Loucy (cell line): Measurements from ENCODE around the gene NLRP4.

Experiments
- H2AFZ ChIP-seq: fragments of 200-600 bp; sonication (generic); 2 replicates; pipeline ENCODE4 v1.6.0; 2016; ENCODE audit warnings: antibody characterized with exemption, mild to moderate bottlenecking, low read length, moderate library complexity
- H3F3A ChIP-seq: fragments of 200-600 bp; 2 replicates; pipeline ENCODE4 v1.6.0; 2016; ENCODE audit warnings: antibody characterized with exemption, low read depth, mild to moderate bottlenecking
- H3K27me3 ChIP-seq: fragments of 200-600 bp; sonication (generic); 2 replicates; pipeline ENCODE4 v1.6.1; 2014; ENCODE audit warnings: low read length, mild to moderate bottlenecking; ENCODE audit not compliant: insufficient read depth, poor library complexity, severe bottlenecking
- H3K36me3 ChIP-seq: fragments of 200-600 bp; sonication (generic); 2 replicates; pipeline ENCODE4 v1.6.1; 2016; ENCODE audit warnings: low read length; ENCODE audit not compliant: insufficient read depth
- H3K4me1 ChIP-seq: fragments of 200-600 bp; sonication (generic); 2 replicates; pipeline ENCODE4 v1.5.1; 2014; ENCODE audit warnings: low read length, mild to moderate bottlenecking; ENCODE audit not compliant: insufficient read depth, poor library complexity, severe bottlenecking
- H3K4me2 ChIP-seq: fragments of 200-600 bp; sonication (generic); 2 replicates; pipeline ENCODE4 v1.6.0; 2014; ENCODE audit warnings: antibody characterized with exemption, low read length, low read depth, mild to moderate bottlenecking; ENCODE audit not compliant: poor library complexity, severe bottlenecking
- H3K4me3 ChIP-seq: fragments of 200-600 bp; sonication (generic); 2 replicates; pipeline ENCODE4 v1.5.1; 2014; ENCODE audit warnings: low read length, mild to moderate bottlenecking, mixed read lengths; ENCODE audit not compliant: poor library complexity, severe bottlenecking
- H3K79me2 ChIP-seq: fragments of 200-600 bp; sonication (generic); 2 replicates; pipeline ENCODE4 v1.6.1; 2014; ENCODE audit warnings: low read length; ENCODE audit not compliant: insufficient read depth
- H3K9ac ChIP-seq: fragments of 200-600 bp; sonication (generic); 2 replicates; pipeline ENCODE4 v1.6.0; 2014; ENCODE audit warnings: mild to moderate bottlenecking, low read depth, low read length, moderate library complexity; ENCODE audit not compliant: poor library complexity, severe bottlenecking
- H3K9me2 ChIP-seq: fragments of 200-600 bp; sonication (generic); replicated peaks from 2 replicates; pipeline ENCODE4 v1.6.1; 2016; ENCODE audit warnings: low read depth, low read length, mixed read lengths
- H3K9me3 ChIP-seq: fragments of 200-600 bp; sonication (generic); 2 replicates; pipeline ENCODE4 v1.6.1; 2014; ENCODE audit warnings: mild to moderate bottlenecking, antibody characterized with exemption, low read length, low read depth; ENCODE audit not compliant: insufficient read depth
- H4K20me1 ChIP-seq: fragments of 200-600 bp; sonication (generic); 2 replicates; pipeline ENCODE4 v1.6.0; 2014; ENCODE audit warnings: antibody characterized with exemption, low read length, mild to moderate bottlenecking; ENCODE audit not compliant: insufficient read depth, poor library complexity, severe bottlenecking
- CTCF ChIP-seq: fragments of 200-600 bp; sonication (generic); conservative IDR thresholded peaks from 2 replicates; pipeline ENCODE4 v1.5.1; 2014; ENCODE audit warnings: mild to moderate bottlenecking, antibody characterized with exemption, low read length
- EZH2phosphoT487 ChIP-seq: fragments of 200-600 bp; IDR thresholded peaks from 2 replicates; pipeline ENCODE4 v1.6.1; 2018; ENCODE audit warnings: antibody characterized with exemption, mild to moderate bottlenecking, moderate library complexity, borderline replicate concordance

Gene NLRP4

GRCh38 chr19:55912916-55913315 lies 76.6 kb downstream of the NLRP4 start:
- peaks cover 5% of the 10 kb centered on the region; the same call in 1 of the 2 replicates for H3K9me3 ChIP-seq

DNA sequence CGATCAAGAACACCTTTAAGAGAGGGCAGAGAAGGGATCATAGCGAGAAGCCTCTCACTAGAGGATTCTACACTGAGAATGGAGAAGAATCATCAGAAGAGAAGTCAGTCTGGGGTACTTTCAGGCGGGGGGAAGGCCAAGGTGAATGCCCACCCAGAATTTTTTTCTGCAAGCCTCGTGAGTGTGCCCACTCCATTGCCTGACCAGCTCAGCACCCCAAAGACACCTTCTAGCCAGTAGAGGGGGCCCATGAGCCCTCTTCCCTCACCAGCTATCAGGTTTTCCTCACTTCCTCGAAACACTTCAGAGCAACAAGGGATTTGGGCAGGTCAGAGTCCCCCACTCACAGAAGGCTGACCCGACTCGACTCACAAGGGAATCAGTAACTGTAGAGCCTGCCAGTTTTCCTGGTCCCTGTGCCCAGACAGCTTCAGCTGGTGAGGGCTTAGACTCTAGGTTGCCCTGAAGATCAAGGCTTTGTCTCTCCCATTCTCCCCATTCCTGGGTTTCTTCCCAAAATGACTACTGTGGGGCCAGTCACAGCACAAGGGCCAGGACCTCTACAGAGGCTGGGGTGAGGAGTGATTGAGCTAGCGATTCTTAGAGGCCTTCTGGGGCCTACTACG lies 77.4 kb downstream of the NLRP4 start:
- Histone ChIP-seq H3K36me3 (no peaks in the 10 kb centered on the region), H3F3A (no peaks in the 10 kb centered on the region), H3K79me2 (no peaks in the 10 kb centered on the region), H3K9ac (no peak overlapping the region), H2AFZ (no peak overlapping the region), H3K4me2 (no peak overlapping the region), H4K20me1 (no peaks in the 10 kb centered on the region), H3K9me3 (peaks cover 5% of the 10 kb centered on the region; the same call in 1 of the 2 replicates), H3K27me3 (no peaks in the 10 kb centered on the region), H3K4me1 (no peaks in the 10 kb centered on the region), H3K9me2 (no peaks in the 10 kb centered on the region; the same call in 1 of the 2 replicates), H3K4me3 (no peak overlapping the region)
- TF ChIP-seq EZH2phosphoT487 (no peak), CTCF (peak; percentile 41)

More at GRCh38 chr19:55912916-55913315, 76.6 kb downstream of the NLRP4 start:
- Histone ChIP-seq H3K4me2 (no peak overlapping the region), H3K27me3 (no peaks in the 10 kb centered on the region), H3K9me2 (no peaks in the 10 kb centered on the region), H3K4me3 (no peak overlapping the region), H2AFZ (no peak overlapping the region), H4K20me1 (no peaks in the 10 kb centered on the region), H3F3A (no peaks in the 10 kb centered on the region), H3K4me1 (no peaks in the 10 kb centered on the region), H3K36me3 (no peaks in the 10 kb centered on the region), H3K9ac (no peak overlapping the region), H3K79me2 (no peaks in the 10 kb centered on the region)
- TF ChIP-seq EZH2phosphoT487 (no peak), CTCF (no peak)

DNA sequence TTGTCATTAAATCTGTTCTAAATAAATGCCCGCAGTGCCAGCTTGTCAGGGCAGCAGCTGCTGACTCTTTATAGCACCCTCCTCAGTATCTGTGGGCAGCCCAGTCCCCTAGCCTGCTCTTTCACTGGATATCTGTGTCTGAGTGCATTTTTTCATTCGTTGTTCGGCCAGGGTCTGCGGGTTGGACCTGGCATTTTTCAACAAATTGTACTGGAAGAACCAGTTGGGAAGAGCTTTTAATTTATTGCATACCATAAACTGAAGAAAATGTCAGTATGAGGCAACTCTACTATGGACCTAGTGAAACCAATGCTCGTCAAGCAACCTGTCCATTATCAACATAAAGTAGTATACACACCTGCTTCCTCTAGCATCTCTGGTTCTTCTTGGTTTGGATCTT lies 87.2 kb downstream of the NLRP4 start:
- H3K79me2 ChIP-seq = no peaks in the 10 kb centered on the region
- H3K9me3 ChIP-seq = peaks cover 8% of the 10 kb centered on the region; the same call in 1 of the 2 replicates
- H3F3A ChIP-seq = no peaks in the 10 kb centered on the region
- no peak overlapping the region for H3K4me3 ChIP-seq
- H2AFZ ChIP-seq = no peak overlapping the region
- no peak overlapping the region for H3K9ac ChIP-seq
- H3K27me3 ChIP-seq = no peaks in the 10 kb centered on the region
- H3K36me3 ChIP-seq = no peaks in the 10 kb centered on the region
- H3K4me1 ChIP-seq = no peaks in the 10 kb centered on the region
- H3K9me2 ChIP-seq = no peaks in the 10 kb centered on the region; the same call in 1 of the 2 replicates
- TF ChIP-seq CTCF = no peak
- TF ChIP-seq EZH2phosphoT487 = no peak
- no peak overlapping the region for H3K4me2 ChIP-seq
- no peaks in the 10 kb centered on the region for H4K20me1 ChIP-seq
